COLO829 (cell line): ENCODE results near the gene RASGRF1.
"Not testable (repeated sequence)": the region's sequence is repeated elsewhere in the genome, so short reads cannot be mapped to it uniquely, and the experiment has no call there.

Experiments
- DNase-seq: peaks from one replicate; pipeline ENCODE4 v3.0.0; 2012; ENCODE audit warnings: low spot score

The RASGRF1 gene, protein sequence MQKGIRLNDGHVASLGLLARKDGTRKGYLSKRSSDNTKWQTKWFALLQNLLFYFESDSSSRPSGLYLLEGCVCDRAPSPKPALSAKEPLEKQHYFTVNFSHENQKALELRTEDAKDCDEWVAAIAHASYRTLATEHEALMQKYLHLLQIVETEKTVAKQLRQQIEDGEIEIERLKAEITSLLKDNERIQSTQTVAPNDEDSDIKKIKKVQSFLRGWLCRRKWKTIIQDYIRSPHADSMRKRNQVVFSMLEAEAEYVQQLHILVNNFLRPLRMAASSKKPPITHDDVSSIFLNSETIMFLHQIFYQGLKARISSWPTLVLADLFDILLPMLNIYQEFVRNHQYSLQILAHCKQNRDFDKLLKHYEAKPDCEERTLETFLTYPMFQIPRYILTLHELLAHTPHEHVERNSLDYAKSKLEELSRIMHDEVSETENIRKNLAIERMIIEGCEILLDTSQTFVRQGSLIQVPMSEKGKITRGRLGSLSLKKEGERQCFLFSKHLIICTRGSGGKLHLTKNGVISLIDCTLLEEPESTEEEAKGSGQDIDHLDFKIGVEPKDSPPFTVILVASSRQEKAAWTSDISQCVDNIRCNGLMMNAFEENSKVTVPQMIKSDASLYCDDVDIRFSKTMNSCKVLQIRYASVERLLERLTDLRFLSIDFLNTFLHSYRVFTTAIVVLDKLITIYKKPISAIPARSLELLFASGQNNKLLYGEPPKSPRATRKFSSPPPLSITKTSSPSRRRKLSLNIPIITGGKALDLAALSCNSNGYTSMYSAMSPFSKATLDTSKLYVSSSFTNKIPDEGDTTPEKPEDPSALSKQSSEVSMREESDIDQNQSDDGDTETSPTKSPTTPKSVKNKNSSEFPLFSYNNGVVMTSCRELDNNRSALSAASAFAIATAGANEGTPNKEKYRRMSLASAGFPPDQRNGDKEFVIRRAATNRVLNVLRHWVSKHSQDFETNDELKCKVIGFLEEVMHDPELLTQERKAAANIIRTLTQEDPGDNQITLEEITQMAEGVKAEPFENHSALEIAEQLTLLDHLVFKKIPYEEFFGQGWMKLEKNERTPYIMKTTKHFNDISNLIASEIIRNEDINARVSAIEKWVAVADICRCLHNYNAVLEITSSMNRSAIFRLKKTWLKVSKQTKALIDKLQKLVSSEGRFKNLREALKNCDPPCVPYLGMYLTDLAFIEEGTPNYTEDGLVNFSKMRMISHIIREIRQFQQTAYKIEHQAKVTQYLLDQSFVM (N-terminal part only)

DNA sequence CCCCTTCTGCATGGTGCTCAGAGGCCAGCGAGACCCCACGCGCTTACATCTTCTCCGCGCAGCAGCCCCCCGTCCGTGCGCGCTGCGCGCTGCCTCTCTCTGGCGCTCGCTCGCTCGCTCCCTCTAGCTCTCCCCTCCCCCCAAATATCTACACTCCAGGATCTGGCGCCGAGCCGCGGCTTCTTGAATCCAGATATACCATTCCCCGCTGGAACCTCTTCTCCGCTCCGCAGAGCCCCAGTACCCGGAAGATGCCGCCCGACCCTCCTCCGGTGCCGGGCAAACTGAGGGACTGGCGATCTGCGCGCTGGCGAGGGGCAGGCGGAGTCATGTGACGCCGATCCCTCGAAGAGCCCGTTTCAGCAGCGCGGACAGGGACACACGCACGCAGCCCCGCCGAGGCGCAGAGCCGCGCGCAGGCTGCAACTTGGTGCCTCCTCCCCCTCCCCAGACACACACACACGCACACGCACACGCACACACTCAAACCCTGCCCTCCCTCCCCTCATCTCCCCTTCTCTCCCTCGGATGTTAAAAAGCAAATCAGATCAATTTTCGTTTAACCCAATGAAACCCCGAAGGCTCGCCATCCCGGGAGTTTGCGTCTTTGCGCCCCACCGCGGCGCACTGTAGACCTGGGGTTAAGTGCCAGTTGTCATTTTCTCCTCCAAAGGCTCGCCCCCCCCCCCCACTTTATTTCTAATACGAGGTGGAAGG lies at the start of gene RASGRF1:
TSS of gene RASGRF1 (minus strand) at position 294 of the 717 bp plus-strand sequence. CDS start at position 12, 282 bp downstream.
- DNase-seq: no peak

DNA sequence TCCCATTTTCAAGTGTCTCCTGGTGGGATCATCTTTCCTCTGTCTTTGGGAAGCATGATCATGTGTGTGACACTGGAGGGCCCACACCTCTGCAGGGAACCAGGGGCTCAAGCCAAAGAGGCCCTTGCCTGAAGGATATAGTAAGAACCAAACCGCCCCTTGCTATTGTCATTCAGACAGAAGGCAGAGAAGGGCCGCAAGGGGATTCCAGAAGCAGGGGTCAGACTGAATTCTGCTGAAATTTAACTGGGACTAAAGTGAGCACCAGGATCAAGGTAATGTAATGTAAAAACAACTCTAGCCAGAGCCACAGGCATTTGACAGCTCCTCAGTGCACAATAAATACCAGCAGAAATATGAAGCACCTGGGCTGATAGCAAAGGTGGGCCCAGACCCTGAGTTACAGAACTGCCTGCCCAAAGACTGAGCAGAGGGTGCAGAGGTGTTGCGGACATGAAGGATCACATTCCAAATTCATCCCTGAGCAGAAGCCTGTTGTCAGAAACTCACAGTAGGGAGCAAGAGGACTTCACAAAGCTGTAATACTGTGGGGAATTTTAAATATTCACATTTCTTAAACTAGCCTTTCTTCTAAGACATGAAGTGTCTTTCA lies 46.0 kb upstream of the RASGRF1 start:
- DNase-seq: no peak

DNA sequence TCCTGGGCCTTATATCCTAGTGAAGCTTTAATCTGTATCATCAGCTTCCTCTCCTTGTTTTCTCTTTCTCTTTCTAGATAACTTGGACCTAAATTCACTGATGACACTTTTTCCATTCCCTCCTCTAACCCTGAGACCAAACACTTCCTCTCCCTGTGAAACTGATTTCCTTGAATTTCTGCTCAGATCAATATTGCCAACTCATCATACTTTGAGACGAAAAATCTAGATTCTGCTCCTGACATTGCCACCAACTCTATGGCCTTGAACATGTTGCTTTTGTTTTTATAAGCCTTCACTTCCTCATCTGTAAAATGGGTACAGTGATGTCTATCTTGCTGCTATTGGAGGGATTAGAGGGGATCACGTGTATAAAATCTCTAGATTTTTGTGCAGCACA lies 42.7 kb upstream of the RASGRF1 start:
- no peak for DNase-seq

DNA sequence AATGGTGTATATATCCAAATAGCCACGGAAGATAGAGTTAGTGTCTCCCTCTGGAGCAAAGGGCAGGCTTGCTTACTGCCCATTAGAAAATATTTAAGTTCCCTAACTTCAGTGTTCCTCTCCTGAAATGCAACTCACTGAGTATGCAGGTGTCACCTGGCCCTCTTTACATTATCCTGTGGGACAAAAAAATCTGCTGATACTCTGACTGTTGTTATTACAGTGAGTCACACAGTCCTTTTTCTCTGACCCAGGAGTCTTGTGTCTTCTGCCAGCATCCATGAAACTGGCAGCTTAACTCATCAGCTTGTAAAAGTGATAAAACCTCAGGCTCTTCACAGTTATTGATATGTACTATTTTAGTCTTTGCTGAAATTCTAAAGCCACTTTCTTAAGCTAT lies 42.2 kb upstream of the RASGRF1 start:
- no peak for DNase-seq

DNA sequence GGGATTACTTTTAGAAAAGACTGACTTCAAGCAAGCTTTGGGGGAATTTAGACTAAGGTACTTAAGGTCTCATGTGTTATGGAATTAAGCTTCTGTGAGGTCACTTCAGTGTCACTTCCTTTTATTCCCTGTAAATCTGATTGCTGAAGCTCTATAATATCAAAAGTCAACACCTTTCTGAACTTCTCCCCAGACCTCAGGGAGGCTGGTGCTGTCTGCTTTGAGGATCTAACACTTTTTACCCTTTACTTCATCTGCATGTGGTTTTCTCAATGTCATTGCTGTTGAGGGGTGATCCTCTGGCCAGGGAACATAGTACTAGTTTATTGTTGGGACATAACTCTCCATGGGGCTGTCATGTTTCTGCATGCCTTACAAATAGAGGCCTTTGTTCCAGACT lies 41.8 kb upstream of the RASGRF1 start:
- DNase-seq: no peak

DNA sequence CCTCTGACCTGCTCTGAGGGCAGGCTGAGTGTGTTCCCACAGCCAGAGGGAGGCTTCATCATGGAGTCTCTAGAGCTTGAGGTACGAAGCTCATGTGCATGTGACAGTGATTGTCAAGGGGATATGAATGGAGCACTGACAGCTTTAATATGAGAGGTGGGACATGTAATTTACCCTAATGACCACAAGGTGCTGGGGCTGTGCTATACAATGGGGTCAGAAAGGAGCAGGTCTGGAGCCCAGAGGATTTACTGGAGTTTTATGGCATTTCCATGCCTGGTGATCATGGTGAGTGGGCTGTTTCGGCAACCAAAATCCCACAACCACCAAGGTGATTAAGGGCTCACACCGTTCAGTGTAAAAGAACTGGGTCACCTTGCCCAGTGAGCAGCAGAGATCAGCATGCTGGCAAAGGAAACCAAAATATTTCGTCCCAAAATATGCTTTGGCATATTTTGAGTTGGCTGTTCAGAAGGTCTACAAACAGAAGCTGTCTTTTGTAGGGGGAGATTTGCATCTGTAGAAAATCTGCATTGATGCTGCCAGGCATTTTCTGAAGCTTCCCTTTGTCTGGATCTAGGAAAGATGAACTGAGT lies 40.1 kb upstream of the RASGRF1 start:
- DNase-seq: no peak

DNA sequence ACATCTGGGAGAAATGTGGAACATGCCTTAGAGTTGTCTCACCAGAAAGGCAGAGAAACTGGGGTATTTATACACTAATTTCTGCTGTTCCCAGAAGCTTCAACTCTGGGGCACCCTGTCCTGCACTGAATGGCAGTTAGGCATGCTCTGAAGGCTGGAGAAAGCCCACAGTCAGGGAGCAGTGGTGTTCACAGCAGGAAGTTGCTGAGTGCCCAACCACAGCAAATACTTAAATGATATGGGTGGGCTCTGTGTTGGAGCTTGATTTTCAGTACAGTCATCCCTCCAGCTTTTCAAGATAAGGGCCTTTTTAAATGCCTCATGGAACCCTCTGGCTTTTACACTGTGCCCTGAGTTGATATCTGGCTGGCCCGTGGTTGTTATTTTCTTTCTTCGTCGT lies 38.7 kb upstream of the RASGRF1 start:
- DNase-seq: no peak

DNA sequence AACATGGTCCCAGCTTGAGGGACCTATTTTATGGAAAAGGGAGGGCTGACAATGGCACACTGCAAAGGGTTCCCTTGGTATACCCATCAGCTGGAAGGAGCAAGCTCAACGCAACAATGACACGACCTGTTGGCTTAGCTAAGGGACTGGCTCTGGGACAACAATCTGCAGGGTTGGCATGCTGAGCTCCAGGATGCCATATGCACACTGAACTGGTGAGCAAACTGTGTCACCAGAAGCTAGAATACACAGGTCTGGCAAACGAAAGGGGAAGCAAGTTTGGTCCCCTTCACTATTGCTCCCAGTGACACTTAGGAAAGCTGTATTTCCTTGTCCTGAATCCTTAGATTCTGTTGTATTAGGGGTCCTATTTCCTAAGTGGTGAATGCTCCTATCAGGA lies 38.0 kb upstream of the RASGRF1 start:
- DNase-seq: no peak

DNA sequence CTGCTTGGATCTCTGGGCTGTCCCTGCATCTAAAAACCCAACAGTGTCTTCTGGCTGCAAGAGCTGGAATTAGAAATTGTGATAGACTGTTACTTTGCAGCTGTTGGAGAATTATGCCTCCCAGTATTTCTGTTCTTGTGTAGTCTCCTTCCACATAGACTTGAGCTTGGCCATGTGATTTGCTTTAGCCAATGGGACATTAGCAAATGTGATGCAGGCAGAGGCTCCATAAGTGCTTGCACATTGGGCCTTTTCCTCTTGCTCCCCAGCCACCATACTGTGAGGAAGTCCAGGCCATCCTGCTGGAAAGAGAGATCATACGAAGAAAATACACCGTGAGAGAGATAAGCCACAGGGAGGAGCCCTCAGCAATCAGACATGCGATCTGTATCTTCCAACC lies 33.8 kb upstream of the RASGRF1 start:
- DNase-seq: no peak

DNA sequence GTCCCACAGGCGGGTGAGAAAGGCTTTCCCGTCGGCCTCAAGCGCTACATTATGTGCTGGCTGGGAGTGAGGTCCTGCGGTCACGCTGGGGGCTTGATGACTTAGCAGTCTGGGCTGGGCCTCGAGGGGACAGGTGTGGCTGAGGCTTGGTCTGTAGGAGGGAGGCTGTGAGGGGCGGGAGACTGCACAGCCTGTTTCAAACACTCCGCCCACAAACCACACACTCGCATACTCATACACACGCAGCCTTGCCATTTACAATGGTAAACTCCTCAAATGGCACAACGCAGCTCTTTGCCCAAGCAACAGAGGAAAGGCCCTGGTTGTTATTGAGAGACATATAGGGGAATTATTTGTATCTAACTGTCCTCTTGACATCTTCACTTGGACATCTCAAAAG lies 32.4 kb upstream of the RASGRF1 start:
- DNase-seq: no peak

DNA sequence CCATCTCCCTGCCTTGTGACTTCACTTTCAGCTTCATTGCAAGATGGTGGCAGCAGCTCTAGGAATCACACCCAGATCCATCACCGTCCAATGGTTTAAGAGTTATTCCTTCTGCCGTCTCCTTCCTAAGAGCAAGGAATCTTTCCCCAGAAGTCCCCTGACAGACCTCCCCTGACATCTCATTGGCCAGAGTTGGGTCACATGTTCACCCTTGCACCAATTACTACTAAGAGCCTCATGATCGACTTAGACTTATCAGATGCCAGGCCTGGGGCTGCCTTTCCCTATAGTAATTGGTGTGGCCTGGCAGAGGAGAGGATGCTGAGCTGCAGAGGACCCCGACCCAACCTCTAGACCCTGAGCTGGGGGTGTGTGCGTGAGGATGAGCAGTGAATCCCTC lies 31.8 kb upstream of the RASGRF1 start:
- no peak for DNase-seq

DNA sequence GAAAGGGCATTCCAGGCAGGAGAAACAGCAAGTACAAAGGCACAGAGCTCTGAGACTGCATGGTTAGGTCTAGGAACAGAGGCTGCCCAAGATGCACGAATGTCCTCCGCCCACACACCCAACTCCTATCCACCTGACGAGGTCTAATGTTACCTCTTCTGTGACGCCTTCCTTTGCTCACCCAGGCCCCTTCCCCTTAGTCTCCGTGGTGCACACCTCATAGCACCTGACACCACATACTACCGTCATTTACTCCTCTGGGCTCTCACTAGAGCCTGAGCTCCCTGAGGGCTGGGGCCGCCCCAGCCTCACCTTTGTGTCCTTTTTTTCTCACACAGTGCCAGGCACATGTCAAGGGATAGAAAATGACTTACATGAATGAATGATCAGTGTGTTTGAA lies 31.0 kb upstream of the RASGRF1 start:
- no peak for DNase-seq

DNA sequence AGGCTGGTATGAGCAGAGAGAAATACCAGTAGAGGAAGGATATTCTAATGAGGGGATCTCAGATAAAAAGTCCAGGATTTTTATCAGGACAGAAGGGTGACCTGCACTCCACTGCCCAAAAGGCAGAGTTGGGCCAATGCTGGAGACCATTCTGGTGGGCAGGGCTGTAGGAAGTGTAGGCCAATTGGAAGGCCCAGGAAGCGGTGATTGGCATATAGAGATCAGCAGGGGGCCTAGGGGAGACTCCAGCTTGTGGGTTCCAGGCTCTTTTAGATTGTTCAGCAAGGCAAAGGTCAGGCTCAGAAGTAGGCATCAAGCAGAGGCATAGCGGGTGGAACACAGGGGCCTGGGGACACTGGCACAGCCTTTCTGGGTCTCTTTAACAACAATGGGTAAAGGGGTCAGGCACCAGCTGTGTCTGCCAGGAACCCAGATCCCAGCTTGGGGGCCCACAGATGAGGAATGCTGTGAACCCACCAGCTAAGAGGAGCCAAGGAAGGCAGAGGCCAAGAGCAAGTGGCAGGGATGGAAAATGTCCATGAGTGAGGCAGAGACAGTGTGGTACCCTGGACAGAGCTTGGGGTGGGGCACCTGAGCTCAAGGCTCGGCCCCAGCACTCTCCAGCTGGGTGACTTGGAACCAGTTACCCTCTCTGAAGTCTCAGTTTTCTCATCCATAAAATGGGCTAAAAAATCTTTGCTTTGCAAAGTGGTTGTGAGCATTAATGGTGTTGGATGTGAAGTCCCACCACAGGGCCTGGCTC lies 27.0 kb upstream of the RASGRF1 start:
- no peak for DNase-seq

DNA sequence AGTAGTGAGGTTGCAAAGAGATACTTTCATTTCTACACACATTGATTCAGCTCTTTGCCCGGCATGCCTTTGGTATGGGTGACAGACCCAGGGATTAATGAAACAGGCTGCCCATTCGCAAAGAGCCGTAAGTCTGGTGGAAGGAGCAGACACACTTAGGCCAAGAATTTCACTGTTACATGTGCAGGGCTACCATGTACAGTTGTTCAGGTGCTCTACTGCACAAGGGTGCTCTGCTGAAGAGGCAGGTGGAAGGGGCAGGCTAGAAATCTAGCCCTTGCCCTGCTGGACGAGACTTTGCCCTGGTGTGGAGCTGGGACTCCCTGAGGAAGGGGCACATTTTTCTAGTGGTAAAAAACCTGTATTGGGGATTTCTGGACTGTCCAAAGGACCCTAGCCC lies 26.2 kb upstream of the RASGRF1 start:
- no peak for DNase-seq

DNA sequence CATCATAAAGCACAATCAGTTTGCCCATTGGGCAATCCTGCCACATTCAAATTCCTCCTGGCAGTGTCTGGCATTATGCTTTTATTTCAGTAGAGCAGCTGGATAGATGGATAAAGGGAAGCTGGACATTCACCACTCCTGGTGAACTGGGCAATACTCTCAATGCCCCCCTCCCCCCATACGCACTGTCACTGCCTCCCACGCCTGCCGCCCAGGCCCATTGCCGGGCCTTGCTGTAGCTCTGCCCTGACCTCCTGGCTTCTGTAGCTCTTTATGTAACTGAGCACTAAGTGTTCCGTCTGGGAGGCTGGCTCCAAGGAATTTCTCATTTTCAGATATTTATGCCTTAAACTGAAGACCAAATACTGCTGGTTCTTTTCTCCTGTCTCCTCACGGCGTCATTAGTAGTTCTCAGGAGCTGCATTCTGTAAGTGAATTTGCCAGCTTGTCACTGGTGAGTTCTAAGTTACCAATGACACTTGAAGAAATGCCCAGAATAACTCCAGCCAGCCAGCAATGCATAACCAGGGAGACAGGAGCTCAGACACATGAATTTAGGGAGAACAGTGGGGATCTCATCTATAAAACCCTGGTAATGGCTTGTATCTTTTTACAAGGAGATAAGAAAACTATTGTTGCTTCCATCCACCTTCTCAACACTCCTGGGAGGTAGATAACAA lies 25.5 kb upstream of the RASGRF1 start:
- no peak for DNase-seq

DNA sequence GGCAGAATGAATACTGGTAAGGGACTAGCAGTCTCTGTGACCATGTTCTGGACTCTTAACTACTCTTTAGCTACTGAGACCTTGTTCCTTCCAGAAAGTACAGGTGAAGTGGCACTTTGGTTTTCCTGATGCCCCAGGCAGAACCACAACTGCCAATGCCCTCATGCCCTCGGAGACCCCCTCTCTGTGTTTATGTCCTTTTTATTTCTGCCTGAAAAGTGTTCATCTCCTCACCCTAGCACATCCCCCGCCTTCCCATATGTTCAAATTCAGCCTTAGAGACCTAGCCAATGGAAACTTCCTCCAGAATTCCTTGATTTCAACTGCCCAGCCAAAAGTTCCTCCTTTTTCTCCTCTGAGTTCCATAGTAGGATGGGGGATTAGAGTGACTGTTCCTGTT lies 23.3 kb upstream of the RASGRF1 start:
- DNase-seq: no peak

DNA sequence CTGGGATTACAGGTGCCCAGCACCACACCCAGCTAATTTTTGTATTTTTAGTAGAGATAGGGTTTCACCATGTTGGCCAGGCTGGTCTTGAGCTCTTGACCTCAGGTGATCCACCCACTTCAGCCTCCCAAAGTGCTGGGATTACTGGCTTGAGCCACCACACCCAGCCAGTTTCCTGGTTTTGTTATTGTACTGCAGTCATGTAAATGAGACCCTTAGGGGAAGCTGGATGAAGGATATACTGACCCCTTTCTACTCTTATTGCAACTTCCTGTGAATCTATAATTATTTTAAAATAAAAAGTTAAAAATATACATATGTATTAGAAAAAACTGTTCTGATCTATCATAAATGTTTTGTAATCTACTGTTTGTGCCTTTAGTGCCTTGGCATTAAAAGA lies 20.8 kb upstream of the RASGRF1 start:
- DNase-seq: not testable (repeated sequence)

DNA sequence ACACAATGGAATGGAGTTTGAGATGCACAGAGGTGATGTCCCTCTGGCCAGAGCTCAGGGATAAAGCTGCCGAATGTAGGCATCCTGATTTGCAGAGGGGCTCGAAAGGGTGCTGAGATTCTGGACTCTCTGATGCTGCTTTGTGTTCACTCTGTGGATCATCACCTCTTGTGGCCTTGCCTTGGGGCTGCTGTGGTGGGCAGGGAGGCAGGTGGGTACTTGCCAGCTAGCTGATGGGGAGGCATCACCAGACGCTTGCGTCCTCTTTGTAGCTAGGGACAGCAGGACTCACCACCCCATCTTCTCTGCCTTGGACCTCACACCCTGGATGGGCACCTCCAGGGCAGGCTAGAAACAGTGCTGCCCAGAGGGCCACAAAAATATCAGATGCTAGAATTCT lies 14.6 kb upstream of the RASGRF1 start:
- no peak for DNase-seq

DNA sequence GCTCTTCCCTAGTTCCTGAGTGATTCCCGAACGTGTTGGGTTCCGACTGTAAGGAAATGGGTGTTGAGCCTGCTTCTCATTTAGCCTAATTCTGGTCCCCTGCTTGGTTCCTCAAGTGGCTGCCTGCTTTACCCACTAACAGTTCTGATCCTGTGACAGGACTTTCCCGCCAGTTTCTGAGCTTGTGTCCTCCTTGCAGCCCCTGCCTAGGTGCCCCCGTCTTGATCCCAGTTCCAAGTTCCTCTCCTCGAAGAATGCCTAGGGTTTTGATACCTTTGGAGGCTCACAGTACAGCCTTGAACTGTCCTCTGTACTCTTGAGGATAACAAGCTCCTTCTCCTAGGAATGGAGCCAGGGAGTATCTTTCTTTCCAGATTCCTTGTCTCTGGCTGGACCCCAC lies 12.0 kb upstream of the RASGRF1 start:
- DNase-seq: no peak
